Gastrocnemius medialis (tissue), 4 donors: Measurements from ENCODE around the gene CYP1A1.

Experiments used
- CTCF ChIP-seq, 5 experiments: fragments of 450-650 bp in 3 of 5; fragments of 200-600 bp in 2 of 5; sonication (generic) in 2 of 5; IDR thresholded peaks in 4 of 5; conservative IDR thresholded peaks in 1 of 5; 1 replicate in 4 of 5; 2 replicates in 1 of 5; pipeline ENCODE4 v1.5.1; 2016 to 2019; ENCODE audit warnings: antibody characterized with exemption in 5 of 5, mild to moderate bottlenecking in 3 of 5, moderate library complexity in 3 of 5
- POLR2A ChIP-seq, 2 donors: fragments of 450-650 bp; IDR thresholded peaks; one replicate each; pipeline ENCODE4 v1.6.1; 2017; ENCODE audit warnings: antibody characterized with exemption in 2 of 2, mild to moderate bottlenecking in 2 of 2, moderate library complexity in 2 of 2

GRCh38 chr15:74676801-74677200 is 48.5 kb downstream of the CYP1A1 start:
- TF ChIP-seq POLR2A (IDR thresholded peaks at IDR 0.05) (no peak), CTCF (IDR thresholded peaks at IDR 0.05 in 4 of 5, conservative IDR thresholded peaks at IDR 0.05 in 1 of 5) (no peak)
